T47D (cell line): ENCODE results near the gene COMMD6.

ENCODE experiments used
- DNase-seq, 2 experiments: peaks; one replicate each; pipeline versions ENCODE4 v3.0.0 to v3.0.0-alpha.2; 2011 to 2012; ENCODE audit warnings: low read depth in 1 of 2, low spot score in 1 of 2
- JUND ChIP-seq: IDR thresholded peaks from 2 replicates; pipeline ENCODE4 v1.6.1; 2012; ENCODE audit warnings: low read depth
- in situ Hi-C: cut with HindIII; loops from 2 replicates; pipeline ENCODE4 v1.10.0; 2016; ENCODE audit warnings: low sequenced_read_pairs, low pct_unique_long_range_greater_than_20kb

The COMMD6 gene

GRCh38 chr13:75486146-75487062 lies 51.2 kb downstream of the COMMD6 start:
- in situ Hi-C loops = no loop called here
- TF ChIP-seq JUND = no peak
- DNase-seq = no peak

- TF ChIP-seq JUND = no peak
- in situ Hi-C loops = no loop called here
- DNase-seq = no peak
These were observed 52.2 kb downstream of the COMMD6 start for GRCh38 chr13:75485286-75486062.

- no peak for DNase-seq
- in situ Hi-C loops = no loop called here
- no peak for TF ChIP-seq JUND
These were observed 54.9 kb downstream of the COMMD6 start for GRCh38 chr13:75482820-75483079.

- in situ Hi-C loops = no loop called here
- peak; percentile 41 to 84 for DNase-seq
- TF ChIP-seq JUND = no peak
These were observed 55.4 kb downstream of the COMMD6 start, which contains the start of gene TBC1D4 for GRCh38 chr13:75482070-75482819. TBC1D4 (minus strand) TSS chr13:75482169; CDS start chr13:75481767, 402 bp downstream.

GRCh38 chr13:75481176-75482069 lies 56.2 kb downstream of the COMMD6 start:
- no peak for DNase-seq
- in situ Hi-C loops = no loop called here
- no peak for TF ChIP-seq JUND

- in situ Hi-C loops = no loop called here
- peak in 1 of 2 experiments; percentile 79 for DNase-seq
- TF ChIP-seq JUND = no peak
These were observed 56.9 kb downstream of the COMMD6 start for GRCh38 chr13:75480671-75481175.

GRCh38 chr13:75479102-75479740 lies 58.4 kb downstream of the COMMD6 start:
- in situ Hi-C loops = no loop called here
- DNase-seq = no peak
- TF ChIP-seq JUND = no peak

GRCh38 chr13:75478659-75479058 lies 59.0 kb downstream of the COMMD6 start:
- no peak for DNase-seq
- no peak for TF ChIP-seq JUND
- in situ Hi-C loops = no loop called here
